H9 (cell line): ENCODE measurements around the gene PCDHGA10. TPM values are rescaled to one million over a fixed set of nuclear protein-coding genes. Genes with fewer than 3 reads are reported as not detected.
"Not testable (repeated sequence)": the region's sequence is repeated elsewhere in the genome, so short reads cannot be mapped to it uniquely, and the experiment has no call there.

ENCODE experiments used
- DNase-seq: peaks from one replicate; pipeline ENCODE4 v3.0.0-alpha.2; 2017
- H2AFZ ChIP-seq: one replicate; pipeline ENCODE4 v1.6.1; 2013; ENCODE audit warnings: mild to moderate bottlenecking, low read length, control low read depth, moderate library complexity
- H2AK5ac ChIP-seq: 2 replicates; pipeline ENCODE4 v1.6.1; 2013; ENCODE audit warnings: low read length, control low read depth, mixed read lengths; ENCODE audit not compliant: insufficient read length
- H2BK120ac ChIP-seq: one replicate; pipeline ENCODE4 v1.6.1; 2013; ENCODE audit warnings: low read depth, mild to moderate bottlenecking, low read length, control low read depth, inconsistent platforms; ENCODE audit not compliant: poor library complexity, severe bottlenecking
- H2BK12ac ChIP-seq: 2 replicates; pipeline ENCODE4 v1.6.1; 2013; ENCODE audit warnings: low read length, control low read depth, mixed read lengths, low read depth; ENCODE audit not compliant: insufficient read length
- H2BK15ac ChIP-seq: 2 replicates; pipeline ENCODE4 v1.6.1; 2013; ENCODE audit warnings: low read depth, low read length, control low read depth
- H2BK20ac ChIP-seq: one replicate; pipeline ENCODE4 v1.6.1; 2013; ENCODE audit warnings: low read depth, mild to moderate bottlenecking, low read length, control low read depth, inconsistent platforms; ENCODE audit not compliant: poor library complexity, severe bottlenecking
- H2BK5ac ChIP-seq: 2 replicates; pipeline ENCODE4 v1.6.1; 2013; ENCODE audit warnings: low read length, control low read depth, mixed read lengths; ENCODE audit not compliant: insufficient read length
- H3K14ac ChIP-seq: 2 replicates; pipeline ENCODE4 v1.6.1; 2013; ENCODE audit warnings: low read length, control low read depth; ENCODE audit not compliant: insufficient read depth
- H3K18ac ChIP-seq: 2 replicates; pipeline ENCODE4 v1.6.1; 2013; ENCODE audit warnings: low read depth, mild to moderate bottlenecking, mixed read lengths, low read length, control low read depth; ENCODE audit not compliant: insufficient read length
- H3K23ac ChIP-seq: 2 replicates; pipeline ENCODE4 v1.6.1; 2013; ENCODE audit warnings: low read length, control low read depth, mixed read lengths, low read depth; ENCODE audit not compliant: insufficient read length
- H3K23me2 ChIP-seq: 2 replicates; pipeline ENCODE4 v1.6.1; 2013; ENCODE audit warnings: low read depth, mild to moderate bottlenecking, mixed read lengths, low read length, control low read depth; ENCODE audit not compliant: insufficient read length, poor library complexity, severe bottlenecking
- H3K27ac ChIP-seq: 2 replicates; pipeline ENCODE4 v1.5.1; 2013; ENCODE audit warnings: low read length, control low read depth, mixed read lengths, low read depth; ENCODE audit not compliant: insufficient read length
- H3K27me3 ChIP-seq: 2 replicates; pipeline ENCODE4 v1.6.1; 2013; ENCODE audit warnings: low read length, control low read depth, inconsistent platforms; ENCODE audit not compliant: insufficient read depth
- H3K4ac ChIP-seq: 2 replicates; pipeline ENCODE4 v1.6.1; 2013; ENCODE audit warnings: low read depth, mild to moderate bottlenecking, control low read depth, inconsistent platforms, low read length, moderate library complexity
- H3K4me1 ChIP-seq: 2 replicates; pipeline ENCODE4 v1.6.1; 2013; ENCODE audit warnings: low read length, control low read depth, inconsistent platforms; ENCODE audit not compliant: insufficient read depth
- H3K4me2 ChIP-seq: 2 replicates; pipeline ENCODE4 v1.6.1; 2013; ENCODE audit warnings: low read length, control low read depth, mixed read lengths; ENCODE audit not compliant: insufficient read length, insufficient read depth
- H3K56ac ChIP-seq: 2 replicates; pipeline ENCODE4 v1.6.1; 2013; ENCODE audit warnings: low read depth, mild to moderate bottlenecking, mixed read lengths, low read length, control low read depth; ENCODE audit not compliant: insufficient read length
- H3K79me1 ChIP-seq: 2 replicates; pipeline ENCODE4 v1.6.1; 2013; ENCODE audit warnings: low read depth, mild to moderate bottlenecking, moderate library complexity, low read length, control low read depth, inconsistent platforms; ENCODE audit not compliant: insufficient read depth, poor library complexity, severe bottlenecking
- H3K79me2 ChIP-seq: 2 replicates; pipeline ENCODE4 v1.6.1; 2013; ENCODE audit warnings: low read length, control low read depth, inconsistent platforms; ENCODE audit not compliant: insufficient read depth
- H3K9ac ChIP-seq: 2 replicates; pipeline ENCODE4 v1.6.1; 2013; ENCODE audit warnings: low read length, control low read depth, mixed read lengths; ENCODE audit not compliant: insufficient read length; ENCODE audit errors: extremely low read depth
- H3K9me3 ChIP-seq: one replicate; pipeline ENCODE4 v1.6.1; 2013; ENCODE audit warnings: low read depth, low read length, inconsistent platforms; ENCODE audit not compliant: control insufficient read depth
- H3T11ph ChIP-seq: one replicate; pipeline ENCODE4 v1.6.1; 2013; ENCODE audit warnings: mild to moderate bottlenecking, low read length, control low read depth, inconsistent platforms
- H4K20me1 ChIP-seq: one replicate; pipeline ENCODE4 v1.6.1; 2013; ENCODE audit not compliant: control insufficient read depth, insufficient read length, insufficient read depth
- H4K5ac ChIP-seq: 2 replicates; pipeline ENCODE4 v1.6.1; 2013; ENCODE audit warnings: low read depth, mild to moderate bottlenecking, mixed read lengths, low read length, control low read depth; ENCODE audit not compliant: insufficient read length
- H4K8ac ChIP-seq: replicated peaks from 2 replicates; pipeline ENCODE4 v1.6.1; 2013; ENCODE audit warnings: low read length, control low read depth, mixed read lengths, low read depth; ENCODE audit not compliant: insufficient read length
- H4K91ac ChIP-seq: 2 replicates; pipeline ENCODE4 v1.6.1; 2013; ENCODE audit warnings: low read depth, mild to moderate bottlenecking, moderate library complexity, mixed read lengths, low read length, control low read depth; ENCODE audit not compliant: insufficient read length
- H3K27ac Mint-ChIP-seq, 3 experiments: 2 replicates in 2 of 3; 3 replicates in 1 of 3; pipeline ENCODE4 v1.8.0; 2020 to 2021; ENCODE audit warnings: mixed read lengths in 3 of 3, mild to moderate bottlenecking in 1 of 3, moderate library complexity in 1 of 3
- H3K27me3 Mint-ChIP-seq: 2 replicates; pipeline ENCODE4 v1.8.0; 2021; ENCODE audit warnings: low read depth, mild to moderate bottlenecking, moderate library complexity, mixed read lengths
- H3K36me3 Mint-ChIP-seq, 3 experiments: 2 replicates in 2 of 3; 3 replicates in 1 of 3; pipeline ENCODE4 v1.8.0; 2020 to 2021; ENCODE audit warnings: low read depth in 3 of 3, mixed read lengths in 3 of 3; ENCODE audit not compliant: insufficient read depth in 1 of 3
- H3K4me1 Mint-ChIP-seq, 2 experiments: 2 replicates each; pipeline ENCODE4 v1.8.0; 2020; ENCODE audit warnings: mixed read lengths in 2 of 2
- H3K4me3 Mint-ChIP-seq, 2 experiments: 2 replicates in 1 of 2; 3 replicates in 1 of 2; pipeline ENCODE4 v1.8.0; 2020 to 2021; ENCODE audit warnings: mild to moderate bottlenecking in 2 of 2, mixed read lengths in 2 of 2, moderate library complexity in 1 of 2
- H3K9me3 Mint-ChIP-seq, 2 experiments: 2 replicates in 1 of 2; 3 replicates in 1 of 2; pipeline ENCODE4 v1.8.0; 2020; ENCODE audit warnings: mild to moderate bottlenecking in 2 of 2, mixed read lengths in 2 of 2, moderate library complexity in 1 of 2
- WGBS: extraction: QIAGEN DNeasy Blood & Tissue Kit; methylation state at CpG from one replicate; pipeline ENCODE4 v1.1.7; 2013; ENCODE audit warnings: missing lambda C conversion rate, low lambda C conversion rate, mixed read lengths; ENCODE audit not compliant: insufficient read length; ENCODE audit errors: extremely low coverage; 5-methylcytosine and 5-hydroxymethylcytosine counted together
- total RNA-seq: library from RNA; stranded (reverse); gene quantifications from 2 replicates; pipeline ENCODE4 v1.2.1, GENCODE V29; 2021

Gene PCDHGA10
- total RNA-seq, 1 experiment from 2014 or later, result 15.1 TPM

GRCh38 chr5:141432726-141433125 lies 19.9 kb downstream of the PCDHGA10 start:
- not testable (repeated sequence) for H3K27ac ChIP-seq, DNase-seq, H3K14ac ChIP-seq, H3K79me2 ChIP-seq, H4K91ac ChIP-seq, H3K27ac Mint-ChIP-seq, H3K23me2 ChIP-seq, H2BK12ac ChIP-seq, H3K23ac ChIP-seq, H2BK20ac ChIP-seq, H2BK15ac ChIP-seq, H3K18ac ChIP-seq, H4K5ac ChIP-seq, H3K4ac ChIP-seq, H3K4me1 ChIP-seq, H2BK5ac ChIP-seq, H2AK5ac ChIP-seq, H2AFZ ChIP-seq, H2BK120ac ChIP-seq, H3T11ph ChIP-seq, H3K9ac ChIP-seq, H3K56ac ChIP-seq, H3K27me3 Mint-ChIP-seq, H3K79me1 ChIP-seq, H3K27me3 ChIP-seq, H3K4me1 Mint-ChIP-seq, H4K20me1 ChIP-seq, H4K8ac ChIP-seq, H3K4me2 ChIP-seq, H3K4me3 Mint-ChIP-seq
- H3K36me3 Mint-ChIP-seq, result peaks cover 42 to 61% (median 43%) of the 10 kb centered on the region in 3 experiments
- peaks cover 50 to 57% of the 10 kb centered on the region in 2 experiments for H3K9me3 Mint-ChIP-seq
- H3K9me3 ChIP-seq, result peaks cover 14% of the 10 kb centered on the region
- WGBS, result no CpG with 5 or more reads among the region's 29 CpGs
